Right lung (tissue), 10 donors: ENCODE data around the gene EMB. TPM values are rescaled to one million over a fixed set of nuclear protein-coding genes. Genes with fewer than 3 reads are reported as not detected.
"Not testable (repeated sequence)": the region's sequence is repeated elsewhere in the genome, so short reads cannot be mapped to it uniquely, and the experiment has no call there.

Source experiments
- DNase-seq, 2 donors: peaks; one replicate each; pipeline ENCODE4 v3.0.0-alpha.2; 2013
- long read RNA-seq, 8 donors: transcript quantifications; one replicate each; lab custom pipeline, GENCODE V29; 2026
- polyA plus RNA-seq, 5 donors: library from polyadenylated mRNA; unstranded; fragments of 120-200 nt; gene quantifications; one replicate each; pipeline versions ENCODE4 v1.2.1 to v1.2.3, GENCODE V29; 2013; ENCODE audit warnings: inconsistent platforms in 1 of 5, low replicate concordance in 1 of 5; ENCODE audit not compliant: insufficient read length in 5 of 5, insufficient read depth in 1 of 5

The EMB gene
- polyA plus RNA-seq = 1 to 10 TPM; 6.3 to 9.8 (median 6.8) TPM
- long read RNA-seq, donor 1, full-length matches to known transcripts = 3 of 3 reads
- long read RNA-seq, donor 1, partial matches to known transcripts = 0 of 3 reads
- long read RNA-seq, donor 1, other reads (novel, unspliced or antisense) = 0 of 3 reads
- long read RNA-seq, donor 2, full-length matches to known transcripts = 1 of 1 reads
- long read RNA-seq, donor 2, partial matches to known transcripts = 0 of 1 reads
- long read RNA-seq, donor 2, other reads (novel, unspliced or antisense) = 0 of 1 reads
- long read RNA-seq, donor 3, full-length matches to known transcripts = 1 of 1 reads
- long read RNA-seq, donor 3, partial matches to known transcripts = 0 of 1 reads
- long read RNA-seq, donor 3, other reads (novel, unspliced or antisense) = 0 of 1 reads
- long read RNA-seq, donor 4, partial matches to known transcripts = 0 of 1 reads
- long read RNA-seq, donor 4, other reads (novel, unspliced or antisense) = 0 of 1 reads
- long read RNA-seq, donor 5, full-length matches to known transcripts = 2 of 2 reads
- long read RNA-seq, donor 5, partial matches to known transcripts = 0 of 2 reads
- long read RNA-seq, donor 5, other reads (novel, unspliced or antisense) = 0 of 2 reads
- long read RNA-seq, donor 6, full-length matches to known transcripts = 1 of 1 reads
- long read RNA-seq, donor 6, partial matches to known transcripts = 0 of 1 reads
- long read RNA-seq, donor 6, other reads (novel, unspliced or antisense) = 0 of 1 reads
- long read RNA-seq, donor 7, full-length matches to known transcripts = 3 of 3 reads
- long read RNA-seq, donor 7, partial matches to known transcripts = 0 of 3 reads
- long read RNA-seq, donor 7, other reads (novel, unspliced or antisense) = 0 of 3 reads
- long read RNA-seq, donor 8 = 0 reads

DNA sequence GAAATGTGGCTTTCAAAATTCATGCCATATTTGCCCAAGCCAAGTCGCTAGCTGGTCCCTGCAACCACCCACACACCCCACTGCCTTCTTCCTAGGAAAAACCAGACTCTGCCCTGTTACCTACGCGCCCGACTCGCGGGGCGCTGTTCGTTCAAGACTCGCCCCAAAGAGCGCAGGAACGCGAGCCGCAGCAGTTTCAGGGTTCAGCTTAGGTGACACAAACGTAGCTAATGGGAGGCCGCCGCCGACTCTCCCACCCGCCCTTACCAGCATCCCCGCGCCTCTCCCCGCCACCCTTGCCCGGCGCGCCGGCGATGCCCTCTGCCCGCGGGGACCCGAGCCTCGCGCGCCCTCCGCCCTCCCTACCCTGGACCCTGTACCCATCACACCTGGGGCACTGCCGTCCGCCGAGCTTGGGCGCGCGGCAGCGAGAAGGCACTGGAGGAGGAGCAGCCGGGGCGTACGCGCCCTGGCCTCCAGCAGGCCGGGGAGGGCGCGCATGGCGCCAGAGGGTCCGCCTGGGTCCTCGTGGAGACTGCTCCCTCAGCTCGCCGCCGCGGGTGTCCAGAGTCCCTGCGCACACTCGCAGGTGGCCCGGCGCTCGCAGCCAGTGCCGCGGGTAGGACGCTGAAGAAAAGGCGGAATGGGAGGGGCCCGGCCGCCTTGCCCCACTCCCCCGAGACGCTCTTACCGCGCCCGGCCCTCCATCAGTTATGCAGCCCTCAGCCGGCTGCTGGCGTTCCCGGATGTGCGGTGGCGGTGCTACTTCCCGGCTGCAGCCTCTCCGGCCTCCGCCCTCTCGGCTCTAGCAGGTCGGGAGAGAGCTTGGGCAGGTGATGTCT lies at the start of gene EMB:
TSS of gene EMB (minus strand) at position 638 of the 842 bp plus-strand sequence. CDS start at position 501, 137 bp downstream.
- DNase-seq = peak in 1 of 2 donors; percentile 23

DNA sequence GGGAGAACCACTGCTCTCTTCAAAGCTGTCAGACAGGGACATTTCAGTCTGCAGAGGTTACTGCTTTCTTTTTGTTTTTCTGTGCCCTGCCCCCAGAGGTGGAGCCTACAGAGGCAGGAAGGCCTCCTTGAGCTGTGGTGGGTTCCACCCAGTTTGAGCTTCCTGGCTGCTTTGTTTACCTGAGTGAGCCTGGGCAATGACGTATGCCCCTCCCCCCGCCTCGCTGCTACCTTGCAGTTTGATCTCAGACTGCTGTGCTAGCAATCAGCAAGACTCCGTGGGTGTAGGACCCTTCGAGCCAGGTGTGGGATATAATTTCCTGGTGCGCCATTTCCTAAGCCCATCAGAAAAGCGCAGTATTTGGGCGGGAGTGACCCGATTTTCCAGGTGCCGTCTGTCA lies 48.4 kb upstream of the EMB start:
- DNase-seq = not testable (repeated sequence)

GRCh38 chr5:50478790-50479189 lies 37.7 kb upstream of the EMB start:
- DNase-seq = not testable (repeated sequence)

DNA sequence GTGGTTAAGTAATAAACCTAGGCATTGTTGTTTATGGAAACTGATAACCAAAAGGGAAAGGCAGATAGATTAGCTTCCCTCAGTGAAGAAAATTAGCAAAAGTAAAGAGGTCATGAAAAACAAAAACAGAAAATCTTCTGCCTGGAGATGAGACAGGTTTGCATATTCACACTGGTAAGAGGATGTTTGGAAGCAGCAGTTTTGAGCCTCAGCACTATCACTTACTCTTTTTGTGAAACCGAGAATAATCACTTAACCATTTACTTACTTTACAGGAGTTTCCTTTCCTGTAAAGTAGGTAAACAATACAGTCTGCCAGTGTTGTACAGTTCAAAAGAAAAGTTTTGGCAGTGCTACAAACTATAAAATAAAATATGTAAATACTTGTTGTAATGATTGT lies 35.5 kb upstream of the EMB start:
- DNase-seq = no peak

GRCh38 chr5:50465015-50465414 lies 23.9 kb upstream of the EMB start:
- DNase-seq = not testable (repeated sequence)

DNA sequence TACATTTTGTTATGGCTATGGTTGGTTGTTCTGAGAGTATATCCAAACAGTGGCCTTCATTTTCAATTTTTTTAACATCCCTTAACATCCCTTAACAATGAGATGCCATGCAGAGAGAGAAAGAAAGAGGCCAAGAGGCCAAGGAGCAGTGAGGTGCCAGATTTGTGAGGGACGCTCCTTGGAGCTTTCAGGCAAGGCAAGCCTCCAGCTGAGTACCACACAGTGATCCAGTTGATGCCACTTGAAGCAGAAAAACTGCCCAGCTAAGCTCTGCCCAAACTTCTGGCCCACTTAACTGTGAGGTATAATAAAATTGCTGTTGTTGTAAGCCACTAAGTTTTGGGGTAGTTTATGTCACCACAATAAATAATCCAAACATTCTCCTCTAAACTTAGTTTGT lies 22.6 kb upstream of the EMB start:
- no peak for DNase-seq

DNA sequence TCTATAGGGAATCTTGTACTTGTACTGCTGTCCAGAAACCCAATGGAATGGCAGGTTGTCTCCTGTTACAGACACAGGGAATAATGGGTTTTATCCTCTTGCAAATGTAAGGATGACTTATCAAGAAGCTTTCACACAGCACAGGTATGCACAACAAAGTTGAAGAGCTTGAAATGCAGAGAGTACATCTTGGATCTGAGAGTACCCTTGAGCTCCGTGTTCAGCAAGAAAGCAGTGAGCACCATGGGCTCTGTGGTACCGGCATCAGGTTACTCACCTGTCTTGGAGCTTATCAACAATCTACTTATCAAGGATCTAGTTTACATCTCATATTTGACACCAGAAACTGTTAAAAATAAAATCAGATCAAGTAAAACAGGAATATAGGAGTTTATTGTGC lies 22.0 kb upstream of the EMB start:
- no peak for DNase-seq

- DNase-seq = not testable (repeated sequence)
Measured at GRCh38 chr5:50462579-50462978, 21.5 kb upstream of the EMB start.

DNA sequence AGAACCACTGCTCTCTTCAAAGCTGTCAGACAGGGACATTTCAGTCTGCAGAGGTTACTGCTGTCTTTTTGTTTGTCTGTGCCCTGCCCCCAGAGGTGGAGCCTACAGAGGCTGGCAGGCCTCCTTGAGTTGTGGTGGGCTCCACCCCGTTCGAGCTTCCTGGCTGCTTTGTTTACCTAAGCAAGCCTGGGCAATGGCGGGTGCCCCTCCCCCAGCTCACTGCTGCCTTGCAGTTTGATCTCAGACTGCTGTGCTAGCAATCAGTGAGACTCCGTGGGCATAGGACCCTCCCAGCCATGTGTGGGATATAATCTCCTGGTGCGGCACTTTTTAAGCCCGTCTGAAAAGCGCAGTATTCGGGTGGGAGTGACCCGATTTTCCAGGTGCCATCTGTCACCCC lies 17.3 kb upstream of the EMB start:
- DNase-seq = not testable (repeated sequence)

DNA sequence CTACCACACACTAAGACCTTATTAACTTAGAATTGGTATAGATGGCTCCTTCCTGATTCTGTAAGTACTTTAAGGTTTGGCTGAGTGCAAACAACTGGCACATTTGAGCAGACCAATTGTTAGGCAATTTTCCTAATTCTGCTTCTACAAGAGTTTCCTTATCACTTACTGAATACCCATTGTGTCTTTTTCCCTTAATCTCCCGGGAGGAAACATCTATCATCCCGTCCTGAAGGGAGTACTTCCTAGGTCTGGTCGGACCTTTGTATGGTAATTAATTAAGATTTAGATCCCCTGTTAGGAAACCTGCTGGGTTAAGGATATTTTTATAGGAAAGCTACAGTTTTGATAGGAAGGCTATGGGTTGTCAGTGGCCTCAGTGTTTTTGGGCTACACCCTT lies 8.2 kb upstream of the EMB start:
- DNase-seq = not testable (repeated sequence)

GRCh38 chr5:50447941-50448340 lies 6.9 kb upstream of the EMB start:
- no peak for DNase-seq

DNA sequence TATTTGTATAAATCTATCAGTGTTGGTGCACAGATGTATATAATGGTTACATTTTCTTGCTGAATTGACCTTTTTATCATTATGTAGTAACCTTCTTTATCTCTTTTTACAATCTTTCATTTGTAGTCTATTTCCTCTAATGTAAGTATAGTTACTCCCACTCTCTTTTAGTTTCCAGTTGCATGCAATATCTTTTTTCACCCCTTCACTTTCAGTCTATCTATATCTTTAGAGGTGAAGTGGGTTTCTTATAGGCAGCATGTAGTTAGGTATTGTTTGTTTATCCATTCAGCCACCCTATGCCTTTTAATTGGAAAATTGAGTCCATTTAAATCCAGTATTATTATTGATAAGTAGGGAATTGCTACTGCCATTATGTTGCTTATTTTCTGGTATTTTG lies 6.1 kb upstream of the EMB start:
- DNase-seq = no peak

DNA sequence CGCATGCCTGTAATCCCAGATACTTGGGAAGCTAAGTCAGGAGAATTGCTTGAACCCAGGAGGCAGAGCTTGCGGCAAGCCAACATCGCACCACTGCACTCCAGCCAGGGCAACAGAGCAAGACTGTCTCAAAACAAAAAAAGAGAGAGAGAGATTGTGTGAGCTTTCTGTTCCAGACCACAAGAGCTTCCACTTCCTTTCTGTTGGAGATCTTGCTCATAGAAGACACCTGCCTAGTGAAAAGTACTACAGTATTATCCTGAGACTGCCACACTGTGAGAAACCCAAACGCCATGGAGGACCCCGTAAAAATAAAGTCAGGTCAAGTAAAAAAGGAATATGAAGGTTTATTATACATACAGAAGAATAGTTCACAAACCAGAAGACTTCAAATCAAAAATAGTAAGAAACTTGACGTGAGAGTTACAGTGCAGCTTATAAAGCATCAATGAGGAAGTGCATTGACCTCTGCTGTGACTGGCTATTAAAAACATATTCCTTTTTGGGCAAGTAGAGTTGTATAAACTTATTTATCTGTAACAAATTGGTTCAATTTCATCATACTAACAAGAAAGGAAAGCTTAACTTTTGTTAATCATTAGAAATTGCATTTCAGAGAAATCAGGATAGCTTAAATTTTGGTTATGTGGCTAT lies 4.3 kb upstream of the EMB start:
- no peak for DNase-seq

- not testable (repeated sequence) for DNase-seq
Measured at GRCh38 chr5:50442559-50443539, 1.8 kb upstream of the EMB start.

- DNase-seq = no peak
Measured at GRCh38 chr5:50441493-50441955, 436 bp upstream of the EMB start.

GRCh38 chr5:50439221-50439620 lies 1.9 kb downstream of the EMB start:
- DNase-seq = no peak

DNA sequence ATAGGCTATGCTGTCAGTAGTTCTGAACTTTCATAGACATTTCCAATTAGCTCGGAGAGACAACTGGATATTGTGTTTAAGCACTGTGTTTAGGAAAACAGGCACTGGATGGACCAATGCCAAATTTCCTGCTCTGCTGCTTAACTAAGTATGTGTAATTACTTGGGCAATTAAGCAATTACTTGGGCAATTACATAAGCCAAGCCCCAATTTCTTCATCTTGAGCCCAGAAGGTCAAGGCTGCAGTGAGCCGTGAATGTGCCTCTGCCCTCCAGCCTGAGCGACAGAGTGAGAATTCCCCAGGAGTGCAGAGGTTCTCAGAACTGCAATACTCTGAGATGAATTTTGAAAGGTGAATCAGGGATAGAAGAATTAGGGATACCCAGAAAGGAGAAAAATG lies 3.0 kb downstream of the EMB start:
- DNase-seq = not testable (repeated sequence)

DNA sequence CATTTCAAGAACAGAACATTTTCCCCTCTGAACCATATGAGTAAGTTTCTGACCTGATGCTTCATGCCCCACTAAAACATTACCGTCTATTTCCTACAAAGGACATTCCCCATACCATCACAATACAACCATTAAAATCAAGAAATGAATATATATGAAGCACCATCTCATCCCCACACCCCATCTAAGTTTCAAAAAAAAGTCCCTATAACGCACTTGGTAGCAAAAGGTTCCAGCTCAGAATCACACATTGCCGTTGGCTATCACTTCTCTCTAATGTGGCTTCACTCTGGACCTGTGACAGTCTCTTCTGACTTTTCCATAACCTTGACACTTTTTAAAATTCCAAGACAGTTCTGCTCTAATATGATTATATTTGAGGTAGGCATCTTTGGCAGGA lies 5.9 kb downstream of the EMB start:
- no peak for DNase-seq

DNA sequence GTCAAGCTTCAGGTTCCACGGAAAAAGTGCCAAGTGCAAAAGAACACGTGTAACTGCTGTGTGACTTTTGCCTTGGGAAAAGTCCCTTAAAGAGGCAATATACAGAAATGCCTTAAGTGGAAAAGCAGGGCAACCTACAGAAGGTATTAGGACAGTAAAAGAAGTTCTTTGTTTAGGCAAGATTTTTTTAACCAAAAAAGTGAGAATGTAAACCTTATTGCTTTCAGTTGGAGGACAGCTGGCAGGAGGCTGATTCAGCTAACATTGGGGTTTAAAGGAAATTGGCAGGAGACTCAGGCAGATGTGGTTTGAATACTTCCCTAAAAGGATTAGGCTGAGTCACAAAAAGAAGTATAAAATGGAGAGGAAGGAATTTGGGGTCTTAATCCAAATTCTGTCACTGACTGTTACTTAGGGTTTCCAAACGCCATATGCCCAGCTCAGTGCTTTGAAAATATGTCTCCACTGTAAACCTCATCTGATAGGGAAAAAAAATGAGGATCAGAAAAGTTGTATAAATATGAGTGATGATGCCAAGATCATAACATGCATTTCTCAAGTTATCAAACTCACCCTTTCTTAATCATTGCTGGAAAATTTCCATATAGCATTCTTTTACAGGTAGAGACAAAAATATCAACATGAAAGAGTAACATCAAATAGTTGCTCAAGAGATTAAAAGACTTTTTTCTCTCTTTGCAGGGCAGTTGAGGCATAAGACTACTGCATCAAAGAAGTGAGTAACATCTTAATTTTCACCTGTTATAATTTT lies 9.8 kb downstream of the EMB start:
- DNase-seq = not testable (repeated sequence)
